Measurements from ENCODE around the gene TMEM120B.

DNA sequence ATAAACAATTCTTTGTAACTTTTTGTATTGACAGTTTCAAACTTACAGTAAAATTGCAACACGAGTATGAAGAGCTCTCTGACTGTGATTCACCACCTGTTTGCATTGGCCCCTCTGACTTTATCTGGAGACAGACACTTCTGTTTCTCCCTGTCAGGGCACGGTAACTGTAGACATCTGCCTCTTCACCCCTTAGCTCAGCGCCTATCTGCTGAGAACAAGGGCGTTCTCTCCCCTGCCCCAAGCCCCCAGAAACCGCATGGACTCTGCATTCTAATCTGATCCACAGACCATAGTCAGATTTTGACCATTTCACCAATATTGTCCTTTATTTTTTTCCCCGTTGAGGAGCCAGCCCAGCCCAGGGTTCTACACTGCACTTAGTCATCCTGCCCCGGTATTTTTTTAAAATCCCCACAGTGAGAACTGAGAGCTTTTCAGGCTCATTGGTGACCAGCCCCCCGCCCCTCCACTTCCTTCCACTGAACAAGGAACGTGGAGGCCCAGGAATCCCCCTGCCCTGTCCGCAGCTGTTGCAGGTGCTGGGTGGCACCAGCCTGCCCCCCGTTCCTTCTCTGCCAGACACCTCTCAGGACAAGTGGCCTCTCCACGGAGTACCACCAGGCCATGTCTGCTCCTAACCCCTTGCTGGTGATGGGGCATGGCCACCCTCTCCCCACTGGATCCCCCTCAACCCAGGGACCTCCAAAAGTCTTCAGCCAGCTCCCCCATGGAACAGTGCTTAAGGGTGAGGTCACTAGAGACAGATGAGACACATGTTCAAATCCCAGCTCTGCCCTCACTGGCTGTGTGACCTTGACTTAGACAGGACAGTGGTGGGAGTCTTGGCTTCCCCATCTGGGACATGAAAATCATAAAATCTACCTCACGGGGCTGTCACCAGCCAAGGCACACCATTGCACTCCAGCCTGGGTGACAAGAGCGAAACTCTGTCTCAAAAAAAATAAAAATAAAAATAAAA, 69.7 kb downstream of the TMEM120B start:
- TF ChIP-seq EZH2 (IDR thresholded peaks at IDR 0.05; ENCODE audit: borderline replicate concordance, low read depth, low read length, severe bottlenecking) (no peak), CTCF (IDR thresholded peaks at IDR 0.05; ENCODE audit: borderline replicate concordance, extremely low read depth, low read length, poor library complexity, severe bottlenecking) (no peak)

All from DND-41 (cell line).